GM18508 (cell line): ENCODE data around the gene PGS1.

ENCODE experiments used
- ATAC-seq: cut with Tn5 transposase; IDR thresholded peaks from one replicate; pipeline ENCODE4 v1.9.1; 2021; ENCODE audit warnings: moderate number of reproducible peaks; ENCODE audit not compliant: insufficient read depth, unreplicated experiment

Gene PGS1

DNA sequence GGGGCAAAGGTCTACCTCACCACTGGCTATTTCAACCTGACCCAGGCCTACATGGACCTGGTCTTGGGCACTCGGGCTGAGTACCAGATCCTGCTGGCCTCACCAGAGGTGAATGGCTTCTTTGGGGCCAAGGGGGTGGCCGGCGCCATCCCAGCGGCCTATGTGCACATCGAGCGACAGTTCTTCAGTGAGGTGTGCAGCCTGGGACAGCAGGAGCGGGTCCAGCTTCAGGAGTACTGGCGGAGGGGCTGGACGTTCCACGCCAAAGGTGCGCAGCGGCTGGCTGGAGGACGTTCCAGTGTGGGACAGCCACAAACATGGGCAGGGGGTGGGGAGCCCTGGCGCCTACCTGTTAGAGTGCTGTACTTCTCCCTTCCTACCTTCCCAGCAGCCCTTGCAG lies 25.4 kb downstream of the PGS1 start:
- no peak for ATAC-seq

- no peak for ATAC-seq
Measured at GRCh38 chr17:78406396-78406795, 27.9 kb downstream of the PGS1 start.

DNA sequence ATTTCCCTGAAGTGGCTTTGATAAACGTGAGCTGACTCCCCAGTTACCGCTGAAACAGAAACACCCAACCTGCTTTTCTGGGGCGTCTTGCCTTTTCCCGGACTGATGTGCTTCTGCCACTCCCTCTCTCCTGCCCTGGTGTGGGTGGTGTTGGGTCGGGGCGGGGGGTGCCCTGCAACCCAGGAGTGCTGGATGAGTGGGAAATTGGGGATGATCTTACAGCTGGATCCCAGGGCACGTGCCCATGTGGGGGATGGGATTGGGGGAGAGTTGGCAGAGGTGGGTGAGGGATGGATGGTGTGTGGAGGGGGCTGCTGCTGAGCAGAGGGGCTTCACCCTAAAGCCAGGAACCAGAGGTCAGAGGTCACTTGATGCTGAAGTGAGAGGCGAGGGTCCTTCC lies 28.5 kb downstream of the PGS1 start:
- no peak for ATAC-seq

DNA sequence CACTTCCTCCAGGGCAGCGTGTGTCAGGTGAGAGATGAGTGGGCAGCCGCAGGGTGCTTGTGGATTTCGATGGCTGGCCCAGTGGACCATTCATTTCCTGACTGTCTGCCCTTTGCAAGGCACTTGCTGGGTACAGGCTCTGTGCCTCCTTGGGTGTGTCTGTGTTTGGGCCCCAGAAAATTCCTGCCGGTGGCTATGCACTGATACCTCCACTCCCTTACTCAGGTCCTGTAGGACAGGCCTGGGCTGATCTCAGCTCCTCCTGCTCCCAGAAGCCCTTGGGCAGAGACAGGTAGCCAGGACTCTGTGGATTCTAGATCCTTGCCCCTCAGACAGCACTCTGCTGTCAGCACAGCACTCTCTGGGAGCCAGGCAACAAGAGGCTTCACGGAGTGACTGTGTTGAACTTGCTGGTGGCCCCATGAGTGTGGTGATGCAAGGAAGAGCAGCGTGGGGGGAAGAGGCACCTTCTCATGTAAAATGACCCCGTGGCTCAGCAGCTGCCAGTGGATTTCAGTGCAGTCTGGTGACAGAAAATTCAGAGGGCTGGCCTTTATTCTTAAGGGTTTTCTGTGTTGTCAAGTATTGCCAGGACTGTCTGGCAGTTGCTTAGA lies 29.0 kb downstream of the PGS1 start:
- ATAC-seq, result no peak

DNA sequence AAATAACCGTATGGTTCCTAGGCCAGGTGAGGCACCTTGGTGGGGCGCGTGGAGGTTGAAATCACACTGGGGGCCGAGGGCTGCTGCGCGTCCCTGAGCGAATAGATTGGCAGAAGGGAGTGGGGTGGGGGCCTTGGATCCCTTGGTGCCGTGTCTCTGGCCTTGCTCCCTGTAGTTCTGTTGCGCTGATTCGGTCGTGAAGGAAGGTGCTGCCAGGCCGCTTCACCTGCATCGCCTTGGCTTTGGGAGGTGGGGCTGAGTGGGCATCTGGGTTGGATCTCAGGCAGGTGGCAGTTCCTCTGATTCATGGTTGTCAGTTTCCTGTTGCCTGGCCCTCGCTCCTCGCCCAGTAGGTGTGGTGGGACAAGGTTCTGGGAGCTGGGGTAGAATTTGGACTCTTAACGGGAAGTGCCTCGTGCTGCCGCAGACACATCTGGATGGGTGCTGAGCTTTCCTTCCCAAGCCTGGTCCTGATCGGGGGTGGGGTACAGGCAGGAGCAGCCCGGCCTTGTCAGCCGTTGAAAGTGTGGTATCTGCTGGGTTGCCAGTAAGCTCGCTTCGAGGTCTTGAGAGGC lies 30.1 kb downstream of the PGS1 start:
- no peak for ATAC-seq

- no peak for ATAC-seq
Measured at GRCh38 chr17:78409191-78409928, 30.9 kb downstream of the PGS1 start.

GRCh38 chr17:78411241-78411857 lies 32.9 kb downstream of the PGS1 start:
- ATAC-seq, result no peak

- ATAC-seq, result no peak
Measured at GRCh38 chr17:78412403-78412802, 34.0 kb downstream of the PGS1 start.

DNA sequence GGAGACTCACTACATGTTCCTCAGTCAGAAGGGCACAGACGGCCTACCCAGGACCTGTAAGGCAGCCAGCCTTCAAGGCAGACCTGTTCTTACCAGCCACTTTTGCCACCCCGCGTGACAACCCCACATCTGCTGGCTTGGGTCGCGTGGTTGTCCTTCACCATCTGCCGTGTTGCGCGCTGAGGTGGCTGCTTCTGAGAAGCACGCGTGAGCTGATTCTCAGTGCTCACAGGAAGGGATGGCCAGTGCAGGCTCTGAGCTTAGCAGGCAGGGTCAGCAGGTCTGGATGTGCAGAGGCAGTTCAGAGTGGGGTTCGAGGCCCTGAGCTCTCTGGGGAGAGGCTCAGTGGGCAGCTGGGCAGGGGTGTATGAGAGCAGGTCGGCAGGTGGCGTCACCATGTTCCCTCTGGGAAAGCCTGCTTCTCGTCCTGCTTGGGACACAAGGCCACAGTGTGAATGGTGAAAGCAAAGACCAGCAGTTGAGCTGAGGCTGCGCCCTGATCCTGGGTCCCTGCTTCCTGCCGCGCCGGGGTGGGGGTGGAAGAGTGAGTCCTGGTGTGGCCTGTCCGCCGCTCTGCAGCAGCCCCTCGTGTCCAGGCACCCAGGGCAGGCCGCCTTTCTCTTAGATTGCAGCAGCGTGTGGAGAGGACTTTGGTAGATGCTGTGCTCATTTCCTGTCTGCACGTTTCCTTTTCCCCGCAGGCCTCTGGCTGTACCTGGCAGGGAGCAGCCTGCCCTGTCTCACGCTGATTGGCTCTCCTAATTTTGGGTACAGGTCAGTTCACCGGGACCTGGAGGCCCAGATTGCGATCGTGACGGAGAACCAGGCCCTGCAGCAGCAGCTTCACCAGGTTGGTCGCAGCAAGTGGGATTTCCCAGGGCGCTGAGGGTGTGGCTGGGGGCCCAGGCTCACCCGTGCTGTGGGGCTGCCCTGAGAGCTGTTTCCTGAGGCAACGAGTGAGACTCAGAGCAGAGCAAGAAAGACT lies 36.0 kb downstream of the PGS1 start:
- ATAC-seq, result no peak

GRCh38 chr17:78415821-78416711 lies 37.6 kb downstream of the PGS1 start:
- no peak for ATAC-seq

DNA sequence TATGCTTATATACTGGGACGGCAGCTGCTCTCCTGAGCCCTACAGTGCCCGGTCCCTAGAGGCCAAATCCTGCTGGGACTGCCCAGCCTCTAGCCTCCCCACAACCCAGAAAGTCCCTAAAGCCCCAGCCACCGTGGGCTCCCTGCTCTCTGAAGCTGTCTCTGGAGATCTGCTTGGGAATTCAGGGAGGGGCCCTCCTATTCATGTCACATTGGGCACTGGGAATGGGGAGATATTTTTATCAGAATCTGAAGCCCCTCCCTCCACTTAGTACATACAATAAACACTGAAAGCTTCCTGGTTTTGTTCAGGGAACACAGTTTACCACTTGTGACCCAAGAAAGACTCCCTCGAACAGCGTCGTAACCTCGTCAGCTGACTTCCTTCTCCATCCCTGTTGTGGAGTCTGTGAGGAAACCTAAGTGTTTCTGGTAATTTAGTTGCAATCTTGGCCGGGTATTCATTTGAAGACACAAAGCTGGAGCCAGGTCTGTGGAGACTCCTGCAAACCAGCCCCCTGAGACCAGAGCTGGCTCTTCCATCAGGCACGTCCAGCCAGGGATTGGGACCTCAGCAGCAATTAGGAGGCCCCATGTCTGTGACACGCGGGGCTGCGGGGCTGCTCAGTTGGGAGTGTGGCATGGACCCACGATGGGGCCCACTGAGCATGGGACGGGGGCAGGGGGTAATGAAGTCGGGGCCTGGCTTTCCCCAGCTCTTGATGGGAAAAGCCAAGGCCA lies 38.5 kb downstream of the PGS1 start:
- no peak for ATAC-seq

GRCh38 chr17:78417531-78417909 lies 39.1 kb downstream of the PGS1 start:
- no peak for ATAC-seq

GRCh38 chr17:78418326-78419026 lies 40.0 kb downstream of the PGS1 start:
- ATAC-seq, result no peak

GRCh38 chr17:78419970-78420815 lies 41.7 kb downstream of the PGS1 start:
- no peak for ATAC-seq

GRCh38 chr17:78421084-78421533 lies 42.7 kb downstream of the PGS1 start:
- ATAC-seq, result no peak

GRCh38 chr17:78421534-78422266 lies 43.3 kb downstream of the PGS1 start:
- no peak for ATAC-seq

GRCh38 chr17:78422267-78422605 lies 43.8 kb downstream of the PGS1 start:
- no peak for ATAC-seq
